ENCODE measurements around the gene MRC1. TPM values are rescaled to one million over a fixed set of nuclear protein-coding genes. Genes with fewer than 3 reads are reported as not detected.

The MRC1 gene
- total and polyA plus RNA-seq, 2 donors from 2014 or later, result 3.4 to 67.8 TPM

- Histone ChIP-seq H3K4me3 (ENCODE audit: low read length in 3 of 3) (no peak overlapping the region), H3K9me3 (ENCODE audit: control insufficient read depth in 2 of 3, insufficient read depth in 1 of 3, low read length in 3 of 3) (no peaks in the 10 kb centered on the region), H3K4me1 (ENCODE audit: control insufficient read depth in 2 of 3, insufficient read depth in 2 of 3, low read depth in 1 of 3, low read length in 3 of 3) (no peaks in the 10 kb centered on the region), H3K36me3 (ENCODE audit: control insufficient read depth in 2 of 3, insufficient read depth in 3 of 3, low read length in 3 of 3) (no peaks in the 10 kb centered on the region), H3K27ac (ENCODE audit: low read depth in 2 of 2, low read length in 2 of 2) (no peak overlapping the region), H3K27me3 (ENCODE audit: control insufficient read depth, insufficient read depth, low read length) (no peaks in the 10 kb centered on the region), H3K9ac (ENCODE audit: low read length in 3 of 3) (no peak overlapping the region)
- FAIRE-seq (no peak), DNase-seq (no peak)
- intact Hi-C loops (cut with DNase I), result no loop called here
- no peak for TF ChIP-seq CTCF (IDR thresholded peaks at IDR 0.05; ENCODE audit: borderline replicate concordance, extremely low read depth, insufficient read depth)
Observed at GRCh38 chr10:17820943-17821342, 11.8 kb downstream of the MRC1 start.

- Histone ChIP-seq H3K4me1 (ENCODE audit: control insufficient read depth in 2 of 3, insufficient read depth in 2 of 3, low read depth in 1 of 3, low read length in 3 of 3) (no peaks in the 10 kb centered on the region), H3K36me3 (ENCODE audit: control insufficient read depth in 2 of 3, insufficient read depth in 3 of 3, low read length in 3 of 3) (no peaks in the 10 kb centered on the region), H3K9ac (ENCODE audit: low read length in 3 of 3) (no peak overlapping the region), H3K4me3 (ENCODE audit: low read length in 3 of 3) (no peak overlapping the region), H3K27ac (ENCODE audit: low read depth in 2 of 2, low read length in 2 of 2) (no peak overlapping the region), H3K9me3 (ENCODE audit: control insufficient read depth in 2 of 3, insufficient read depth in 1 of 3, low read length in 3 of 3) (no peaks in the 10 kb centered on the region), H3K27me3 (ENCODE audit: control insufficient read depth, insufficient read depth, low read length) (no peaks in the 10 kb centered on the region)
- intact Hi-C loops (cut with DNase I), result no loop called here
- TF ChIP-seq CTCF (IDR thresholded peaks at IDR 0.05; ENCODE audit: borderline replicate concordance, extremely low read depth, insufficient read depth), result no peak
- no peak for DNase-seq
- FAIRE-seq, result peak; percentile 42
Observed at GRCh38 chr10:17821893-17822292, 12.7 kb downstream of the MRC1 start.

GRCh38 chr10:17831341-17831740 lies 22.2 kb downstream of the MRC1 start:
- no peaks in the 10 kb centered on the region for H3K9me3 ChIP-seq (ENCODE audit: control insufficient read depth in 2 of 3, insufficient read depth in 1 of 3, low read length in 3 of 3)
- no peak overlapping the region for H3K4me3 ChIP-seq (ENCODE audit: low read length in 3 of 3)
- no peaks in the 10 kb centered on the region for H3K36me3 ChIP-seq (ENCODE audit: control insufficient read depth in 2 of 3, insufficient read depth in 3 of 3, low read length in 3 of 3)
- TF ChIP-seq CTCF (IDR thresholded peaks at IDR 0.05; ENCODE audit: borderline replicate concordance, extremely low read depth, insufficient read depth), result no peak
- no peak overlapping the region for H3K27ac ChIP-seq (ENCODE audit: low read depth in 2 of 2, low read length in 2 of 2)
- FAIRE-seq (no peak), DNase-seq (no peak)
- H3K9ac ChIP-seq (ENCODE audit: low read length in 3 of 3), result no peak overlapping the region
- intact Hi-C loops (cut with DNase I), result no loop called here
- H3K4me1 ChIP-seq (ENCODE audit: control insufficient read depth in 2 of 3, insufficient read depth in 2 of 3, low read depth in 1 of 3, low read length in 3 of 3), result no peaks in the 10 kb centered on the region
- H3K27me3 ChIP-seq (ENCODE audit: control insufficient read depth, insufficient read depth, low read length), result no peaks in the 10 kb centered on the region

- H3K27me3 ChIP-seq (ENCODE audit: control insufficient read depth, insufficient read depth, low read length), result no peaks in the 10 kb centered on the region
- H3K27ac ChIP-seq (ENCODE audit: low read depth in 2 of 2, low read length in 2 of 2), result no peak overlapping the region
- H3K9ac ChIP-seq (ENCODE audit: low read length in 3 of 3), result no peak overlapping the region
- intact Hi-C loops (cut with DNase I), result no loop called here
- FAIRE-seq (no peak), DNase-seq (peak in 3 of 5 donors; percentile 14 to 45 (median 36))
- no peak overlapping the region for H3K4me3 ChIP-seq (ENCODE audit: low read length in 3 of 3)
- H3K36me3 ChIP-seq (ENCODE audit: control insufficient read depth in 2 of 3, insufficient read depth in 3 of 3, low read length in 3 of 3), result no peaks in the 10 kb centered on the region
- TF ChIP-seq CTCF (IDR thresholded peaks at IDR 0.05; ENCODE audit: borderline replicate concordance, extremely low read depth, insufficient read depth), result no peak
- no peaks in the 10 kb centered on the region for H3K4me1 ChIP-seq (ENCODE audit: control insufficient read depth in 2 of 3, insufficient read depth in 2 of 3, low read depth in 1 of 3, low read length in 3 of 3)
- no peaks in the 10 kb centered on the region for H3K9me3 ChIP-seq (ENCODE audit: control insufficient read depth in 2 of 3, insufficient read depth in 1 of 3, low read length in 3 of 3)
Observed at GRCh38 chr10:17831896-17832295, 22.7 kb downstream of the MRC1 start.
